Uterus (tissue), 4 donors: ENCODE measurements around the gene SYPL1. TPM values are rescaled to one million over a fixed set of nuclear protein-coding genes. Genes with fewer than 3 reads are reported as not detected.

Experiments
- DNase-seq, 2 donors: peaks; one replicate each; pipeline ENCODE4 v3.0.0-alpha.2; 2019 to 2020
- H3K27ac ChIP-seq, 2 donors: fragments of 200-600 bp; sonication (generic); 1 replicate in 1 of 2; 2 replicates in 1 of 2; pipeline ENCODE4 v1.5.1; 2016 to 2018
- H3K27me3 ChIP-seq, 2 donors: fragments of 200-600 bp; sonication (generic); one replicate each; pipeline ENCODE4 v1.5.1; 2018 to 2019; ENCODE audit warnings: control low read depth in 1 of 2
- H3K36me3 ChIP-seq, 2 donors: fragments of 200-600 bp; sonication (generic); one replicate each; pipeline ENCODE4 v1.5.1; 2019; ENCODE audit warnings: control low read depth in 1 of 2
- H3K4me1 ChIP-seq, 2 donors: fragments of 200-600 bp; sonication (generic); one replicate each; pipeline ENCODE4 v1.5.1; 2018 to 2019; ENCODE audit warnings: control low read depth in 1 of 2
- H3K4me3 ChIP-seq, 2 donors: fragments of 200-600 bp; sonication (generic); 1 replicate in 1 of 2; 2 replicates in 1 of 2; pipeline ENCODE4 v1.5.1; 2018 to 2019; ENCODE audit warnings: mild to moderate bottlenecking in 1 of 2
- H3K9me3 ChIP-seq, 2 donors: fragments of 200-600 bp; sonication (generic); one replicate each; pipeline ENCODE4 v1.5.1; 2019; ENCODE audit warnings: control low read depth in 1 of 2
- POLR2A ChIP-seq, 2 donors: fragments of 450-650 bp; IDR thresholded peaks; one replicate each; pipeline ENCODE4 v1.6.1; 2016; ENCODE audit warnings: antibody characterized with exemption in 2 of 2, mild to moderate bottlenecking in 1 of 2, moderate library complexity in 1 of 2
- intact Hi-C: fragments of 100-400 bp; cut with DNase I; formaldehyde crosslinking; loops from one replicate; pipeline ENCODE4 v1.15.1; 2023; ENCODE audit warnings: low total_unique reads
- total RNA-seq, 4 donors: library from RNA; depleted of rRNA in 3 of 4; stranded (reverse); fragments of >200 nt in 3 of 4; gene quantifications; one replicate each; pipeline versions ENCODE4 v1.1.0 to v1.2.4, GENCODE V29; 2014 to 2023
- TF ChIP-seq, protein P1 (sequence below), 4 experiments: fragments of 200-600 bp in 2 of 4; fragments of 450-650 bp in 2 of 4; sonication (generic) in 2 of 4; IDR thresholded peaks; one replicate each; pipeline ENCODE4 v1.5.1; 2016 to 2019; ENCODE audit warnings: antibody characterized with exemption in 4 of 4, mild to moderate bottlenecking in 2 of 4, moderate library complexity in 1 of 4
- donor health status: DM: yes; HTN: yes; CAD: no.

SYPL1 gene
- total RNA-seq, 4 donors from 2014 or later = 123 to 220 (median 131) TPM

DNA sequence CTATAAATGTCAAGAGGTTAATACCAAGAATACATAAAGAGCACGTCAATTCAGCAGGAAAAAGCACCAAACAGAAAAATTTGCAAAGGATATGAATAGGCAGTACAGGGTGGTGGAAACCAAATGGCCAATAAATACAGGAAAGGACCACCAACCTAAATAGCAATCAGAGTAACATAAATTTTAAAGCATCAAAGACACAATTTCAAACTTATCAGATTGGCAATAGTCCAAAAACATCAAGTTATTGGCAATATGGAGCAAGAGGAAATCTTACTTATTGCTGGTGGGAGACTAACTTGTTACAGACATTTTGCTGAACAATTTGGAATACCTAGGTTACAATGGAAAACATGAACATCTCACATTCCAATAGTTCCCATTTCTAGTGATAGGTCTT, 24.1 kb downstream of the SYPL1 start:
- Histone ChIP-seq H3K4me3 (no peak overlapping the region), H3K36me3 (no peaks in the 10 kb centered on the region), H3K9me3 (no peaks in the 10 kb centered on the region), H3K27ac (no peak overlapping the region), H3K27me3 (no peaks in the 10 kb centered on the region), H3K4me1 (no peaks in the 10 kb centered on the region)
- intact Hi-C loops = no loop called here
- no peak for DNase-seq
- no peak for TF ChIP-seq POLR2A (IDR thresholded peaks at IDR 0.05)
- TF ChIP-seq, protein P1, sequence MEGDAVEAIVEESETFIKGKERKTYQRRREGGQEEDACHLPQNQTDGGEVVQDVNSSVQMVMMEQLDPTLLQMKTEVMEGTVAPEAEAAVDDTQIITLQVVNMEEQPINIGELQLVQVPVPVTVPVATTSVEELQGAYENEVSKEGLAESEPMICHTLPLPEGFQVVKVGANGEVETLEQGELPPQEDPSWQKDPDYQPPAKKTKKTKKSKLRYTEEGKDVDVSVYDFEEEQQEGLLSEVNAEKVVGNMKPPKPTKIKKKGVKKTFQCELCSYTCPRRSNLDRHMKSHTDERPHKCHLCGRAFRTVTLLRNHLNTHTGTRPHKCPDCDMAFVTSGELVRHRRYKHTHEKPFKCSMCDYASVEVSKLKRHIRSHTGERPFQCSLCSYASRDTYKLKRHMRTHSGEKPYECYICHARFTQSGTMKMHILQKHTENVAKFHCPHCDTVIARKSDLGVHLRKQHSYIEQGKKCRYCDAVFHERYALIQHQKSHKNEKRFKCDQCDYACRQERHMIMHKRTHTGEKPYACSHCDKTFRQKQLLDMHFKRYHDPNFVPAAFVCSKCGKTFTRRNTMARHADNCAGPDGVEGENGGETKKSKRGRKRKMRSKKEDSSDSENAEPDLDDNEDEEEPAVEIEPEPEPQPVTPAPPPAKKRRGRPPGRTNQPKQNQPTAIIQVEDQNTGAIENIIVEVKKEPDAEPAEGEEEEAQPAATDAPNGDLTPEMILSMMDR (IDR thresholded peaks at IDR 0.05) = no peak

- intact Hi-C loops = no loop called here
- no peaks in the 10 kb centered on the region for H3K4me1 ChIP-seq
- H3K27me3 ChIP-seq = no peaks in the 10 kb centered on the region
- TF ChIP-seq, protein P1 (IDR thresholded peaks at IDR 0.05) = no peak
- no peak for TF ChIP-seq POLR2A (IDR thresholded peaks at IDR 0.05)
- no peaks in the 10 kb centered on the region for H3K9me3 ChIP-seq
- no peaks in the 10 kb centered on the region for H3K36me3 ChIP-seq
- no peak for DNase-seq
- H3K27ac ChIP-seq = no peak overlapping the region
- H3K4me3 ChIP-seq = no peak overlapping the region
Measured at GRCh38 chr7:106086062-106086461, 26.1 kb downstream of the SYPL1 start.

GRCh38 chr7:106085015-106085414, 27.1 kb downstream of the SYPL1 start:
- no peak for DNase-seq
- intact Hi-C loops = no loop called here
- TF ChIP-seq, protein P1 (IDR thresholded peaks at IDR 0.05) = no peak
- TF ChIP-seq POLR2A (IDR thresholded peaks at IDR 0.05) = no peak

DNA sequence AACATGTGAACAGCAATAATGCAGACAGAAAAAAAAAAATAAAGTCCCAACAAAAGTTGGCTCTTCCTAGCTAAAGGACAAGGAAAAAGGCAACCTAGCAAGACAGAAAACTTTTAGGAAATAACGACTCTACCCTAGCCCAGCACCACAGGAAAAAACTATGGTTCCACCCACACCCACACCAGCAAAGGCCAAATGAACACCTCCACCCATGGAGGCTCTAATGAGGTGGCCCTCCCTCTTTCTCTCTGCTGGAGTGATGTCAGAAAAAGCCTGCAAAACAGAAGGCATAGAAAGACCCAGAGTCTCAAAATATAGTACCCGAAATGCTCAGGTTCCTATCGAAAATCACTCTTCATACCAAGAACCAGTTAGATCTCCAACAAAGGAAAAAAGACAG, 28.4 kb downstream of the SYPL1 start:
- Histone ChIP-seq H3K4me3 (no peak overlapping the region), H3K27me3 (no peaks in the 10 kb centered on the region), H3K36me3 (no peaks in the 10 kb centered on the region), H3K4me1 (no peaks in the 10 kb centered on the region), H3K27ac (no peak overlapping the region), H3K9me3 (no peaks in the 10 kb centered on the region)
- no peak for DNase-seq
- intact Hi-C loops = no loop called here
- no peak for TF ChIP-seq POLR2A (IDR thresholded peaks at IDR 0.05)
- TF ChIP-seq, protein P1 (IDR thresholded peaks at IDR 0.05) = no peak

More at GRCh38 chr7:106085015-106085414, 27.1 kb downstream of the SYPL1 start:
- H3K36me3 ChIP-seq = no peaks in the 10 kb centered on the region
- no peak overlapping the region for H3K4me3 ChIP-seq
- H3K9me3 ChIP-seq = no peaks in the 10 kb centered on the region
- no peaks in the 10 kb centered on the region for H3K4me1 ChIP-seq
- no peak overlapping the region for H3K27ac ChIP-seq
- no peaks in the 10 kb centered on the region for H3K27me3 ChIP-seq

GRCh38 chr7:106082087-106082854, 29.8 kb downstream of the SYPL1 start:
- H3K9me3 ChIP-seq = no peaks in the 10 kb centered on the region
- H3K27me3 ChIP-seq = no peaks in the 10 kb centered on the region
- DNase-seq = no peak
- H3K36me3 ChIP-seq = no peaks in the 10 kb centered on the region
- TF ChIP-seq, protein P1 (IDR thresholded peaks at IDR 0.05) = no peak
- no peak for TF ChIP-seq POLR2A (IDR thresholded peaks at IDR 0.05)
- H3K4me3 ChIP-seq = no peak overlapping the region
- H3K27ac ChIP-seq = no peak overlapping the region
- no peaks in the 10 kb centered on the region for H3K4me1 ChIP-seq
- intact Hi-C loops = no loop called here
